HL-60 (cell line): ENCODE data around the gene BLVRA.
"Not testable (repeated sequence)": the region's sequence is repeated elsewhere in the genome, so short reads cannot be mapped to it uniquely, and the experiment has no call there.

Experiments used
- DNase-seq, 2 experiments: peaks; one replicate each; pipeline ENCODE4 v3.0.0-alpha.2; 2010 to 2020; ENCODE audit warnings: low read depth in 1 of 2, low spot score in 1 of 2
- H3K27ac ChIP-seq: fragments of 250-450 bp; sonication (Bioruptor Pico); replicated peaks from 2 replicates; pipeline ENCODE4 v1.5.1; 2020; ENCODE audit warnings: mild to moderate bottlenecking, moderate library complexity
- H3K27me3 ChIP-seq: fragments of 250-450 bp; sonication (Bioruptor Pico); 2 replicates; pipeline ENCODE4 v1.5.1; 2021; ENCODE audit warnings: mild to moderate bottlenecking, moderate library complexity; ENCODE audit not compliant: insufficient read depth, poor library complexity, severe bottlenecking
- H3K4me3 ChIP-seq: replicated peaks from 2 replicates; pipeline ENCODE4 v1.5.1; 2011; ENCODE audit warnings: mild to moderate bottlenecking, control low read depth, low read length; ENCODE audit not compliant: insufficient read depth
- CTCF ChIP-seq: IDR thresholded peaks from one replicate; pipeline ENCODE4 v1.5.1; 2011; ENCODE audit warnings: low read length, control low read depth, inconsistent platforms; ENCODE audit not compliant: insufficient read depth
- GABPA ChIP-seq: IDR thresholded peaks from 2 replicates; pipeline ENCODE4 v1.6.1; 2012; ENCODE audit warnings: low read depth
- POLR2AphosphoS5 ChIP-seq: IDR thresholded peaks from 2 replicates; pipeline ENCODE4 v1.6.1; 2012; ENCODE audit warnings: low read depth
- REST ChIP-seq: IDR thresholded peaks from 2 replicates; pipeline ENCODE4 v1.6.1; 2012; ENCODE audit warnings: low read depth; ENCODE audit not compliant: insufficient replicate concordance
- SPI1 ChIP-seq: IDR thresholded peaks from 2 replicates; pipeline ENCODE4 v1.6.1; 2012; ENCODE audit warnings: low read depth, mild to moderate bottlenecking, borderline replicate concordance

The BLVRA gene

GRCh38 chr7:43803865-43804264 is 45.4 kb downstream of the BLVRA start:
- Histone ChIP-seq H3K27ac (no peak overlapping the region), H3K4me3 (no peak overlapping the region), H3K27me3 (no peaks in the 10 kb centered on the region)
- TF ChIP-seq POLR2AphosphoS5: no peak
- no peak for TF ChIP-seq REST
- TF ChIP-seq SPI1: no peak
- no peak for TF ChIP-seq GABPA
- TF ChIP-seq CTCF: no peak
- DNase-seq: no peak

- Histone ChIP-seq H3K27me3 (no peaks in the 10 kb centered on the region), H3K4me3 (no peak overlapping the region), H3K27ac (no peak overlapping the region)
- no peak for DNase-seq
- TF ChIP-seq CTCF: no peak
- TF ChIP-seq REST: no peak
- TF ChIP-seq POLR2AphosphoS5: no peak
- no peak for TF ChIP-seq SPI1
- TF ChIP-seq GABPA: no peak
These were observed 49.9 kb downstream of the BLVRA start for GRCh38 chr7:43808410-43808809.

GRCh38 chr7:43810195-43810941 is 51.9 kb downstream of the BLVRA start:
- peak in 1 of 2 experiments; percentile 49 for DNase-seq
- H3K27me3 ChIP-seq, H3K4me3 ChIP-seq, H3K27ac ChIP-seq: not testable (repeated sequence)
- TF ChIP-seq CTCF: peak; percentile 11

- no peaks in the 10 kb centered on the region for H3K27me3 ChIP-seq
- no peak overlapping the region for H3K27ac ChIP-seq
- no peak overlapping the region for H3K4me3 ChIP-seq
- no peak for DNase-seq
- no peak for TF ChIP-seq CTCF
- no peak for TF ChIP-seq REST
- no peak for TF ChIP-seq SPI1
- no peak for TF ChIP-seq POLR2AphosphoS5
- no peak for TF ChIP-seq GABPA
These were observed 56.9 kb downstream of the BLVRA start for GRCh38 chr7:43815373-43815772.
